T-helper 1 cell treated with Interleukin-12 subunit alpha and Interleukin-12 subunit beta and Interleukin-4 antibody, amounts not matched to agents 30 ng/mL and 1 ng/mL, for 36 hours (primary cell): ENCODE measurements around the gene EEF2. TPM values are rescaled to one million over a fixed set of nuclear protein-coding genes. Genes with fewer than 3 reads are reported as not detected.
"Not testable (repeated sequence)": the region's sequence is repeated elsewhere in the genome, so short reads cannot be mapped to it uniquely, and the experiment has no call there.

Source experiments
- intact Hi-C: fragments of 100-400 bp; cut with micrococcal nuclease; formaldehyde crosslinking; loops from one replicate; pipeline ENCODE4 v1.15.1; 2024
- total RNA-seq: library from RNA; stranded (reverse); gene quantifications from 2 replicates; pipeline ENCODE4 v1.2.3, GENCODE V29; 2022

EEF2 gene
- total RNA-seq, 1 donor from 2014 or later: 1,694 TPM

DNA sequence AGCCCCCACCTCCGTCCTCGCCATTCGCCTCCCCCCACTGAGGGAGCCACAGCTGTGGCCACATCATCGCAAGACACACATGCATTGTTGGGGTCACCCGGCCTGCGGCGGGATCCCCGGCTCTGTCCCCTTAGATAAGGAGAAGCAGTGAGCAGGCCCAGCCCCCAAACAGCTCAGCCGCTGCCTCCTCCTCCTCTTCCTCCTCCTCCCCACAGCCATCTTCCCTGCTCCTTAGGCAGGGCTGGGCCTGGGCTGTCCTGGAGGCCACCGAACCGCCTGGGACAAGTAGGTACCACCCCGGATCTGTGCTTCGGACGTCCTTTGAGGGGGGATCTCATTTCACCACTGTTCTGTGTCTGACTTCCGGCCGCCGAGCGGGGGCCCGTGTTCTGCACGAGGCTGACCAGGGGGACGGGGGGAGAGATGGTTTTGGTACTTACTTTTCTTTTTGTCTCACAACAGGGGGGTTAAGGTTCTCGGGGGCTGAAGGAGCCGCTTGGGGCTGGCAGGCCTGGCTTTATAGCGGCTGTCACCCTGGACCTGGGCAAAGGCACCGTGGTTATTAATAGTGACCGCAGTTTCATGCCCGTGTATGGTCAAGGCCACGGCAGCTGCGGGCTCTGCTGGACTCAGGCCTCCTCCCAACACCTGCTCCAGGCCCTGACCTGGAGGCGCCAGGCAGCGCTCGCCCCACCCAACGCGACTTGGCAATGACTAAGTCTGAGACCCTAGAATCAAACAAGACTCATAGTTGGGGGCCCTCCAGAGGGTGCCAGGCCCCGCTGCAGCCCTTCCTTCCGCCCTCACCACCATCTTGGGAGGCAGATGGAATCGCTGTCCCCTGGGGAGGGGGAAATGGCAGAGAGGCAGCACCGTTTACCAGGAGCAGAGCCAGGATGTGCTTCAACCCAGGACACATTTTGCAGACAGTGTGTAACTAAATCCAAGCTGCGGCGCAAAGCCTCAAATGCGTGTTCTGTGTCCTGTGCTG lies 34.1 kb downstream of the EEF2 start:
- intact Hi-C loops: no loop called here

DNA sequence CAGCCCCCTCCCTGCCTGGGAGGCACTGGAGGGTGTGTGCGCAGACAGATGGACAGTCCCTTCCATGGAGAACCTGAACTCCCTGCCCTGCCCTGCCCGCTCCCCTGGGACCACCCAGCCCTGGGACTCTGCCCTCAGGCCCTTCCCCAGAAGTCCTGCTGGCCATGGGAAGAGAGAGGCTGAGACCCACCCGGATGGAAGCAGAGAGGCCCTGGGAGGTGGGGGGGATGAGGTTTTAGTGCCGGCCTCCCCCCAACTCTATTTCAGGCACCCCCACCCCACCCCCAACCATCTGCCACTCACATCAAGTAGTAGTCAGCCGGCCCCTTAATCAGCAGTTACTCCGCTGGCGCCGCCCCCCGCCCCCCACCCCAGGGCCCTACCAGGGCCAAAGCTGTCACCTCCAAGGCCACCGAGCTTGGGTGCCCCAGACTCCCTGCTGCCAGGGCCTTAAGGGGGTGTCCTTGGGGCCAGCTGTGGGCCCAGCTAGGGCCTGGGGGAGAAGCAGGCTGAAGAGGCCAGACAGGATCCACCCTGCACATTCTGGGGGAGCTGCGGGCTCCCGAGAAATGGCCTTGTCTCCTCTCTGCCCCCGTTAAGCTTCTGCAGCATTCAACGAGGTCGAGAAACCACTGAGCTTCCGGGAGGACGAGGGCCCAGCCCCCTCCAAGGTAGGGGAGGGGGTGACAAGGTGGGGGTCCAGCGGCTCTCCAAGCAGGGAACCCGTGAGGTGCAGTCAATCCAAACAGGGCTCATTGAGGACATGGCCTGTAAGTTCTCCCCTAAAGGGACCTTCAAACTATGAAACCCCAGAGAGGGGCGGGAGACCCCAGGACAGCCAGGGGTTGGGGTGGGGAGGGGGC lies 35.0 kb downstream of the EEF2 start:
- intact Hi-C loops: no loop called here

- intact Hi-C loops: no loop called here
Observed at GRCh38 chr19:3949294-3949693, 36.0 kb downstream of the EEF2 start.

- intact Hi-C loops: not testable (repeated sequence)
Observed at GRCh38 chr19:3947316-3947933, 37.8 kb downstream of the EEF2 start.

GRCh38 chr19:3945838-3946237 lies 39.4 kb downstream of the EEF2 start:
- intact Hi-C loops: no loop called here

DNA sequence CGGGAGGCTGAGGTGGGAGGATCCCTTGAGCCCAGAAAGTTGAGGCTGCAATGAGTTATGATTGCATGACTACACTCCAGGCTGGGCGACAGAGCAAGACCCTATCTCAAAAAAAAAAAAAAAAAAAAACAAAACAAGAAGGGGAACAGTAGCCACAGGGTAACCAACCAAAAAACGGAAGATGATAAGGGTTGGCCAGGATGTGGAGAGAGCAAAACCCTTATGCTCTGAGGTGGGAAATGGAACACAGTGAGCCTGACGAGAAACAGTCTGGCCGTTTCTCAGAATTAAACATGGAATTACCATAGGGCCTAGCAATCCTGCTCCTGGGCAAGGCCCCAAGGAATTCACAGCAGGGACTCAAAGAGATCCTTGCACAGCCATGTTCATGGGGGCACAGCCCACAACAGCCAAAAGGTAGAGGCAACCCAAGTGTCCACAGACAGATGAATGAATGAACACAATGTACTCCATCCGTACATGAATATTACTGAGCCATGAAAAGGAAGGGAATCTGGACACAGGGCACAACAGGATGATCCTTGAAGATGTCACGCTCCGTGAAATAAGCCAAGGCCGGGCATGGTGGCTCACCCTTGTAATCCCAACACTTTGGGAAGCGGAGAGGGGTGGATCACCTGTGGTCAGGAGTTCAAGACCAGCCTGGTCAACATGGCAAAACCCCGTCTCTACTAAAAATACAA lies 41.1 kb downstream of the EEF2 start:
- intact Hi-C loops: no loop called here

GRCh38 chr19:3942790-3943409 lies 42.4 kb downstream of the EEF2 start:
- intact Hi-C loops: no loop called here

DNA sequence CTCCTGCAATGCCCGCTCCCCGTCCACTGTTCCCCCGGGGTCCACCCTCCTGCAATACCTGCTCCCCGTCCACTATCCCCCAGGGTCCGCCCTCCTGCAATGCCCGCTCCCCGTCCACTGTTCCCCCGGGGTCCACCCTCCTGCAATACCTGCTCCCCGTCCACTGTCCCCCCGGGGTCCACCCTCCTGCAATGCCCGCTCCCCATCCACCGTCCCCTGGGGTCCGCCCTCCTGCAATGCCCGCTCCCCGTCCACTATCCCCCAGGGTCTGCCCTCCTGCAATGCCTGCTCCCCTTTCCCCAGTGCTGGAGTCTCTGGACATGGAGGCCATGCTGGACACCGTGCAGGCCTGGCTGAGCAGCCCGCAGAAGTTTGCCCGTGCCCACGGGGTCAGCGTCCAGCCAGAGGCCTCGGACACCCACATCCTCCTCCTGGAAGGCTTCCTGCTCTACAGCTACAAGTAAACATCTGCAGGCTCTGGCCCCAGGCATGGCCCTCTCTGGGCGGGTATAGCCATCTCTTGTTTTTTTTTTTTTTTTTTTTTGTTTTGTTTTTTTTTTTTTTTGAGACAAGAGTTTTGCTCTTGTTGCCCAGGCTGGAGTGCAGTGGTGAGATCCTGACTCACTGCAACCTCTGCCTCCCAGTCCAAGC lies 46.8 kb downstream of the EEF2 start:
- intact Hi-C loops: not testable (repeated sequence)

DNA sequence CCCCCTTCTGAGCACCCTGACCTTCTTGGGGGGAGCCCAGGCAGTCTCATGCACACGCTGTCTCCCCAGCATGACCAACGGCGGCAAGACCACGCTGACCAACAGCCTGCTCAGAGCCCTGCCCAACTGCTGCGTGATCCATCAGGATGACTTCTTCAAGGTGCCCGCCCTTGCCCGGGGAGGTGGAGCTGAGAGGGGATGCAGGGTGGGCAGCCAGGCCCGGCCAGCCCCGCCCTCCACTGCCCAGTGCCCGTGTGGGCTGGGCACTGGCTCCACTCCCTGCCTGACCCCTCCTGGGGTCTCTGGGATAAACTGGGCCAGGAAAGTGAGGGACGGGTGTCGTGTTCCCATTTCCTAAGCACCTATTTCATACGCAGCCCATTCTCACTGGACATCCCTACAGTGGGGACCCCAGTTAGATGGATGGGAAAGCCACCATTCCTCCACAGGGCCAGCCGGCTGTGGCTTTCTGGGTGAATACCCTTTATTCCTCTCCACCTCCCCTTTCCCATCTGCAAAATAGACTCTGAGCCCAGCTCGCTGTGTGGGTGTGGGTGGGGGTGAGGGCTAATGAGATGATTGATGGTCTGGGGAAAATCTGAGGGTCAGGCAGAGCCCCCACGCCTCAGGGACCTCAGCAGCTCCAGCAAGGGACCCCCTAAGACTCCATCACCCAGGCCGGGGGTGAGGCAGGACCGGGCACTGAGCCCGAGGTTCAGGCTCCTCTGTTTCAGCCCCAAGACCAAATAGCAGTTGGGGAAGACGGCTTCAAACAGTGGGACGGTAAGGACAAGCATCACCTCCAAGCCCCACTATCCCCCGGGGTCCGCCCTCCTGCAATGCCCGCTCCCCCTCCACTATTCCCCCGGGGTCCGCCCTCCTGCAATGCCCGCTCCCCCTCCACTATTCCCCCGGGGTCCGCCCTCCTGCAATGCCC lies 48.5 kb downstream of the EEF2 start:
- intact Hi-C loops: no loop called here

- intact Hi-C loops: no loop called here
Observed at GRCh38 chr19:3932931-3933810, 52.1 kb downstream of the EEF2 start, which contains the start of gene NMRK2. Gene NMRK2, plus strand, starts transcription at chr19:3933069. Its CDS starts 603 bp downstream, at chr19:3933672.

DNA sequence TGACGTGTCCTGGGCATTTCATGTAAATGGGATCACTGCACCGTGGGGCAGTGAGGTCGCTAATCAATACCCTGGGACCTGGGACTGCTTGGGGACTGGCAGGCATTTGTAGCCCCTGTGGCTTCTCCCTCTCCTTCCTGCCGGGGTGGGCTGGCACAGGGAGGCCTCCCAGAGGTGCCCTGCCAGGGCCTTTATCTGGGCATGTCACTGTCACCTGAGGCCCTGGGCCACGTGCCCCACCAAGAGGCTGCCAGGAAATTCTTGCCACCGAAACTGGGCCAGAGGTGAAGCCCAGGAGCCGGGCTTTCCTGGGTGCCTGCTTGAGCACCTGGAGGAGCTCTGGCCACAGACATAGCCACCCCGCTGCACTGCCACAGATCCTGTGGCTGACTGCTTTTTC lies 54.2 kb downstream of the EEF2 start:
- intact Hi-C loops: no loop called here

Other genes starting within 250 kb of the EEF2 start
- gene APBA3, start 223.8 kb downstream of the EEF2 start, total RNA-seq: 63.4 and 67.9 TPM in 2 replicates
- gene MRPL54, start 222.8 kb downstream of the EEF2 start, total RNA-seq: 93.9 and 94.5 TPM in 2 replicates
- not detected in 2 replicates for gene RAX2, start 213.2 kb downstream of the EEF2 start, total RNA-seq
- 9.0 and 11.2 TPM in 2 replicates for gene MATK, start 199.1 kb downstream of the EEF2 start, total RNA-seq
- 0.25 and 0.32 TPM in 2 replicates for gene ZFR2, start 116.4 kb downstream of the EEF2 start, total RNA-seq
- gene ATCAY, start 104.8 kb downstream of the EEF2 start, total RNA-seq: not detected in 2 replicates
- not detected in 2 replicates for gene NMRK2, start 52.4 kb downstream of the EEF2 start, total RNA-seq
- 38.1 and 42.6 TPM in 2 replicates for gene DAPK3, start 14.4 kb downstream of the EEF2 start, total RNA-seq
- 38.4 and 40.5 TPM in 2 replicates for gene PIAS4, start 22.3 kb upstream of the EEF2 start, total RNA-seq
- 41.6 and 41.8 TPM in 2 replicates for gene ZBTB7A, start 81.4 kb upstream of the EEF2 start, total RNA-seq
- 144 and 156 TPM in 2 replicates for gene MAP2K2, start 138.7 kb upstream of the EEF2 start, total RNA-seq
- not detected in 2 replicates for gene CREB3L3, start 168.2 kb upstream of the EEF2 start, total RNA-seq
- 49.5 and 49.6 TPM in 2 replicates for gene SIRT6, start 197.1 kb upstream of the EEF2 start, total RNA-seq
- 0.63 and 0.69 TPM in 2 replicates for gene ANKRD24, start 197.2 kb upstream of the EEF2 start, total RNA-seq
- gene EBI3, start 244.1 kb upstream of the EEF2 start, total RNA-seq: 27.2 and 28.1 TPM in 2 replicates